GM12892 (cell line): ENCODE results near the gene HERPUD1.

Source experiments
- POLR2A ChIP-seq: IDR thresholded peaks from 2 replicates; pipeline ENCODE4 v1.6.1; 2011; ENCODE audit warnings: low read depth, low read length, control low read depth
- TAF1 ChIP-seq: IDR thresholded peaks from 2 replicates; pipeline ENCODE4 v1.6.1; 2011; ENCODE audit warnings: low read depth, mild to moderate bottlenecking, control low read depth, low read length, borderline replicate concordance

DNA sequence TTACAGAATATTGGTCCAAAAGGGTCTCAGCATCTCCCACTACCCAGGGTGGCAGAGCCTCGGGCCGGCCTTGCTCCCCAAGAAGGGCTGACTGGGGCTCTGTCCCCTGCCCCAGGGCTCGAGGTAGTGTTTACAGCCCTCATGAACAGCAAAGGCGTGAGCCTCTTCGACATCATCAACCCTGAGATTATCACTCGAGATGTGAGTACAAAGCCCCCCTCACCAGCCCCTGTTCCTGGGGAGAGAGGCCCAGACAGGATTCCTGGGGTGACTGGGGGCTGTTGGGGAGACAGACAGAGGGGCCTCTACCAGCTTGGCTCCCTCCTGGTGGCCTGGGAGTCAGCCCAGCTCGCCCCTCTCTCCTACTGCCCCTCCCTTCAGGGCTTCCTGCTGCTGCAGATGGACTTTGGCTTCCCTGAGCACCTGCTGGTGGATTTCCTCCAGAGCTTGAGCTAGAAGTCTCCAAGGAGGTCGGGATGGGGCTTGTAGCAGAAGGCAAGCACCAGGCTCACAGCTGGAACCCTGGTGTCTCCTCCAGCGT is 51.3 kb downstream of the HERPUD1 start:
- TF ChIP-seq TAF1 (no peak), POLR2A (no peak)
